Activated naive CD8-positive, alpha-beta T cell (primary cell): Measurements from ENCODE around the gene WASF2.
"Not testable (repeated sequence)": the region's sequence is repeated elsewhere in the genome, so short reads cannot be mapped to it uniquely, and the experiment has no call there.

Experiments used
- H3K27ac Mint-ChIP-seq: one replicate; pipeline ENCODE4 v1.8.0; 2021; ENCODE audit warnings: mixed read lengths
- H3K27me3 Mint-ChIP-seq: one replicate; pipeline ENCODE4 v1.8.0; 2021; ENCODE audit warnings: mixed read lengths
- H3K36me3 Mint-ChIP-seq: one replicate; pipeline ENCODE4 v1.8.0; 2021; ENCODE audit warnings: mixed read lengths
- H3K4me1 Mint-ChIP-seq: one replicate; pipeline ENCODE4 v1.8.0; 2021; ENCODE audit warnings: low read depth, mixed read lengths
- H3K4me3 Mint-ChIP-seq: one replicate; pipeline ENCODE4 v1.8.0; 2021; ENCODE audit warnings: mild to moderate bottlenecking, mixed read lengths
- H3K9me3 Mint-ChIP-seq: one replicate; pipeline ENCODE4 v1.8.0; 2021; ENCODE audit warnings: low read depth, mixed read lengths

Gene WASF2

DNA sequence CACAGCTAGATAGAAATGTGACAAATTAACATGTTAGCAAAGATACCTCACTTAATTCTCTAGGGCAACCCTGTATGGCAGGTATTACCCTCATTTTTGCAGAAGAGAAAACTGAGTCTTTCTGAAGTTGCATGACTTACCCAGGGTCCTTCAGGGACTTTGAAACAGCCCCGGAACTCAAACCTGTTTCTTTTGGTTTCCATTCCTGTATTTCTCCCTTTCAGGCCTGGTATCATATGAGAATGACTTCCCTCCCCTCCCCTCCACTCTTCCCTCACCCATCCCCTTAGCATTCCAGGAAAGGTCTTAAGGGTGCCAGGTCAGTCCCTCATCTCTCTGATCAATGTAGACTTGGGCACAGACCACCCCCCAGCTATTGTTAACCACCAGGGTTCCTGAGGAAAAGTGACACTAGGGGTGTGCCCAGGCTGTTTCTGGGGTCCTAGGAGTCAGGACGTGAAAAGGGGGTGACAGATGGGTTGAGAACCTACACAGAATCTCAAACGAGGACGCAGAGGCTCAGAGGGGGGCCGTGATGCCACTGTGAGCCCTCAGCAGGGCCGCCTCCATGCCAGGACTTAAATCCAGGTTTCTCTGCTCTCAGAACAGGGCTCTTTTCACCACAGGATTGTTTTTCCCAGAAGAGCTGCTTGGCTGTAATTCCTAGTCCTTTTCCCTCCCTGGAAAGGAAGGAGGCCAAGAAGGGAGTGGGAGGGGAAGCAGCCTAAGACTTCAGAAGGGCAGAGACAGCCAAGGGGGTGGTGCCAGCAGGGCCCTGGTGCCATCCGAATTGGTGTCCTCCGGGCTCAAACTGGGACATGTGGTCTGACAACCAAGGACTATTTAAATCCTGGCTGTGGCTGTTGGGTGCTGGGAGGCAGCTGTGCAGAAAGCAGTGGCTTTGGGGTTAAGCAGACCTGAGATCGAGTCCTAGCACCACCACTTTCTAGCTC, 2.1 kb upstream of the WASF2 start:
- no peaks in the 10 kb centered on the region for H3K27me3 Mint-ChIP-seq
- H3K9me3 Mint-ChIP-seq: no peaks in the 10 kb centered on the region

DNA sequence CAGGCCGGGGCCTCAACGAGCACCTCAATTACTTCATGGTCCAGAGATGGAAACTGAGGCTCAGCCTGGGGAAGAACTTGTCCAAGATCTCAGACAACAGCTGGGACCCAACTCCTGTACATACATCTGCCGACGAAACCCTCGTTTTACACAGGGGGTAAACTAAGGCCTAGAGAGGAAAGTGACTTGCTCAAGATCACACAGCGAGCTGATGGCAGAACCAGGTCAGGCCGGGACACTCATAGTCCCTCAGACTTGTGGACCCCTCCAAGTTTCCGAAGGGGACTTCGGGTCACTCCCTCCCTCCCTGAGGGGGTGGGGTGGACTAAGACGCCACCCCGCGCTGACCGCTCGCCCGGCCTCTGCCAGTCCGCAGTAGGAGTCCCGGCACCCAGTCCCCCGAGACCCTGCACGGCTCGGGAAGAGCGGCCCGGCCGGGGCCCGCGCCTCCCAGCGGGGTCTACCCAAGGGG, 430 bp downstream of the WASF2 start:
- peak overlapping the region; percentile 90 for H3K27ac Mint-ChIP-seq
- H3K4me1 Mint-ChIP-seq: peaks cover 40% of the 10 kb centered on the region
- H3K4me3 Mint-ChIP-seq: peak overlapping the region; percentile 97
- H3K27me3 Mint-ChIP-seq: no peaks in the 10 kb centered on the region
- no peaks in the 10 kb centered on the region for H3K36me3 Mint-ChIP-seq
- H3K9me3 Mint-ChIP-seq: no peaks in the 10 kb centered on the region

More for the DNA sequence above, 2.1 kb upstream of the WASF2 start:
- H3K4me3 Mint-ChIP-seq: no peak overlapping the region
- no peaks in the 10 kb centered on the region for H3K36me3 Mint-ChIP-seq
- H3K4me1 Mint-ChIP-seq: peaks cover 25% of the 10 kb centered on the region
- peak overlapping the region; percentile 41 for H3K27ac Mint-ChIP-seq

DNA sequence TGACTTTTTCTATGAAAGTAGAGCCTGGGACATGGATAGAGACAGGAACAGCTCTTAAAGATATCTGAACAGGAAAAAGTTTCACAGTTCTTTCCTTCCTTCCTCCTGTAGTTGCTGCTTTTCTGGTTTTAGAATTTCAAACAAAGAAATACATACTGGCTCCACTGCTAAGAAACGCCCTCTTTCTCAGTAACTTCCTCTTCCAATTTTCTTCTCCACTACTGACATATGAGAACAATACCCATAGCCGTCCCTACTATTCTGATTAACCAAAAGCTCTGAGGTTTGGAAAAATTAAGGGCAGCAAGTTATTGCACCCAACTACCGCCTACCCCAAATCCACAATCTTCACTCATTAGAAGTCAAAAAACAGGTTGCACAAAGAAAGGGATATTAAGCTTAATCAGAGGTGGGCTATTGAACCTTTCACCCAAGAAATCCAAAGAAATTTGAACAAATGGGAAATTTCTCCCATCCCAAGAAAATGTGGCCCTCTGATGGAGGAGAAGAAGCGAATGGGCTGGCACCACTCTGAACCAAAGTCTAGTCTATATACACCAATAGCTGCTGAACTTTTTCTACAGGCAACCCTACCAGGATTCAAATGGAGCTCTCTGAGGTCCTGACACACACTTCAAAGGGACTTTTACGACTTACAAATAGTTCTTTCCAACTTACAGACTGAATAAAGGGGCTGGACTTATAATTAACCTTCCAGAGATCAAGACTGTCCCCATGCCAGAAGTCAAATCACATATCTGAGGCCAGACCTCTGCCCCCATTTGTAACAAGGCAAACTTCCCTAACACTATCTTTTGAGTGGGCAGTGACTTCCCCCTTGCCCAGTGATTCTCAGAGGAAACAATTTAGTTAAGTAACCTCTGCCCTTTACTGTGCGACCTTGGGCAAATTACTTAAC, 1.7 kb downstream of the WASF2 start:
- H3K4me1 Mint-ChIP-seq: peaks cover 50% of the 10 kb centered on the region

DNA sequence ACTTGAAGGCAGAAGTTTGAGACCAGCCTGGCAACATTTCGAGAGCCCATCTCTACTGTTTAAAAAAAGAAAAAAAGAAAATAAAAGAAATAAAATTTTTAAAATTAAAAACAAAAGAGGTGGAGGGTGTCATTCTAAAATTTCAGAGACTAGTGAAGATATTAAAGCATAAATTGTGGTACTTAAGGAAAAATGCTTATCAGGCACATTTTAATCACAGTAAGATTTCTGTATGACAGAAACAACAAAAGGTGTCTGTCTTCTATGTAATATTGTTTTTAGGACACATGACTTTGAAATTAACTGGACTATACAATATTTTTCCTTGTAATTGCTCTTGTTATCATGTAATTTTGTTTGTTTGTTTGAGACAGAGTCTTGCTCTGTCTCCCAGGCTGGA, 4.6 kb downstream of the WASF2 start:
- no peak overlapping the region for H3K4me3 Mint-ChIP-seq
- peaks cover 61% of the 10 kb centered on the region for H3K4me1 Mint-ChIP-seq
- H3K9me3 Mint-ChIP-seq: no peaks in the 10 kb centered on the region
- no peaks in the 10 kb centered on the region for H3K27me3 Mint-ChIP-seq
- no peak overlapping the region for H3K27ac Mint-ChIP-seq
- H3K36me3 Mint-ChIP-seq: no peaks in the 10 kb centered on the region

More for the DNA sequence above, 1.7 kb downstream of the WASF2 start:
- Mint-ChIP-seq H3K27ac (peak overlapping the region; percentile 90), H3K4me3 (peak overlapping the region; percentile 97), H3K27me3 (no peaks in the 10 kb centered on the region), H3K36me3 (no peaks in the 10 kb centered on the region), H3K9me3 (no peaks in the 10 kb centered on the region)

DNA sequence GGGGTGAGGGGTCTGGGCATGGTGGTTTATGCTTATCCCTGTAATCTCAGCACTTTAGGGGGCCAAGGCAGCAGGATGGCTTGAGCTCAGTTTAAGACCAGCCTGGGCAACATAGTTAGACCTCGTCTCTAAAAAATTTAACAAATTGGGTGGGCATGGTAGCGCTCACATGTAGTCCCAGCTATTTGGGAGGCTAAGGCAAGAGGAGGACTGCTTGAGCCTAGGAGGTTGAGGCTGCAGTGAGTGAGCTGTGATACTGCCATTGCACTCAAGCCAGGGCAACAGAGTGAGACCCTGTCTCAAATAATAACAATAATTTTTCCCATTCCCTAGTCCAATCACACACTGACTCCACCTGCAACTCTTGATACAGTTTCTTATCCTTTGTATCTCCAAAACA, 6.3 kb downstream of the WASF2 start:
- H3K9me3 Mint-ChIP-seq: no peaks in the 10 kb centered on the region
- peak overlapping the region; percentile 59 for H3K27ac Mint-ChIP-seq
- H3K4me3 Mint-ChIP-seq: peak overlapping the region; percentile 12
- peaks cover 3% of the 10 kb centered on the region for H3K36me3 Mint-ChIP-seq
- H3K27me3 Mint-ChIP-seq: no peaks in the 10 kb centered on the region
- peaks cover 62% of the 10 kb centered on the region for H3K4me1 Mint-ChIP-seq

- peak overlapping the region; percentile 18 for H3K4me3 Mint-ChIP-seq
- H3K4me1 Mint-ChIP-seq: peaks cover 60% of the 10 kb centered on the region
- no peaks in the 10 kb centered on the region for H3K27me3 Mint-ChIP-seq
- H3K27ac Mint-ChIP-seq: peak overlapping the region; percentile 84
- H3K36me3 Mint-ChIP-seq: peaks cover 6% of the 10 kb centered on the region
- H3K9me3 Mint-ChIP-seq: no peaks in the 10 kb centered on the region
Observed at GRCh38 chr1:27481994-27482620, 7.9 kb downstream of the WASF2 start.

- Mint-ChIP-seq H3K27me3 (no peaks in the 10 kb centered on the region), H3K27ac (peak overlapping the region; percentile 83), H3K4me3 (peak overlapping the region; percentile 48), H3K4me1 (peaks cover 72% of the 10 kb centered on the region), H3K9me3 (no peaks in the 10 kb centered on the region), H3K36me3 (peaks cover 19% of the 10 kb centered on the region)
Observed at GRCh38 chr1:27478098-27478497, 11.9 kb downstream of the WASF2 start.

GRCh38 chr1:27476237-27476636, 13.7 kb downstream of the WASF2 start:
- Mint-ChIP-seq H3K9me3 (no peaks in the 10 kb centered on the region), H3K4me3 (peak overlapping the region; percentile 15), H3K27ac (peak overlapping the region; percentile 34), H3K36me3 (peaks cover 20% of the 10 kb centered on the region), H3K27me3 (no peaks in the 10 kb centered on the region), H3K4me1 (peaks cover 65% of the 10 kb centered on the region)

DNA sequence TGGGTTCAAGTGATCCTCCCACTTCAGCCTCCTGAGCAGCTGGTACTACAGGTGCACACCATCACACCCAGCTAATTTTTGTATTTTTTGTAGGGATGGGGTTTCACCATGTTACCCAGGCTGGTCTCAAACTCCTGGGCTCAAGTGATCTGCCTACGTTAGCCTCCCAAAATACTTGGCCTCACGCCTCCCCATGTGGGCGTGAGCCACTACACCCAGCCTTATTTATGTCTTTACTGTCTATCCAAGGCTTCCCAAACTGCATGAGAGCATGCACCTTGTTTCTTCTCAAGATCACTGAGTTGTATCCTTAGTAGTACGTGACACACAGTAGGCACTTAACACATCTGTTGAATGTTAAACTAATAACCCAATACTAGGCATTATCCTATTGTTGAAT, 14.2 kb downstream of the WASF2 start:
- Mint-ChIP-seq H3K27ac (peak overlapping the region; percentile 34), H3K9me3 (no peaks in the 10 kb centered on the region), H3K4me1 (peaks cover 64% of the 10 kb centered on the region)

DNA sequence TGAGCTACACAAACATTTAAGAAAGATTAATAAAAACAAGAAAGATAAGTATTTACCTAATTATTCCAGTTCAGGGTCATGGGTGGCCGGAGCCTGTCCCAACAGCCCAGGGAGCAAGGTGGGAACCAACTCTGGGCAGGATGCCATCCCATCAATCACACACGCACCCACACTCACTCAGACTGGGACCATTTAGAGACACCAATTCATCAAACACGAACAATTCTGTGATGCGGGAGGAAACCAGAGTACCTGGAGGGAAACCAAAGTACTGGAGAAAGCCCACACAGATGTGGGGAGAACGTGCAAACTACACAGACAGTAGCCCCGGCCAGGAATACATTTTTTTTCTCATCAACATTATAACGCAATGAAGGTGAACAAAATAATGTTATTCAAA, 16.2 kb downstream of the WASF2 start:
- Mint-ChIP-seq H3K4me1 (peaks cover 76% of the 10 kb centered on the region), H3K36me3 (peaks cover 17% of the 10 kb centered on the region), H3K27ac (peak overlapping the region; percentile 82)

More for the DNA sequence above, 14.2 kb downstream of the WASF2 start:
- Mint-ChIP-seq H3K4me3 (peak overlapping the region; percentile 48), H3K36me3 (peaks cover 20% of the 10 kb centered on the region), H3K27me3 (no peaks in the 10 kb centered on the region)

DNA sequence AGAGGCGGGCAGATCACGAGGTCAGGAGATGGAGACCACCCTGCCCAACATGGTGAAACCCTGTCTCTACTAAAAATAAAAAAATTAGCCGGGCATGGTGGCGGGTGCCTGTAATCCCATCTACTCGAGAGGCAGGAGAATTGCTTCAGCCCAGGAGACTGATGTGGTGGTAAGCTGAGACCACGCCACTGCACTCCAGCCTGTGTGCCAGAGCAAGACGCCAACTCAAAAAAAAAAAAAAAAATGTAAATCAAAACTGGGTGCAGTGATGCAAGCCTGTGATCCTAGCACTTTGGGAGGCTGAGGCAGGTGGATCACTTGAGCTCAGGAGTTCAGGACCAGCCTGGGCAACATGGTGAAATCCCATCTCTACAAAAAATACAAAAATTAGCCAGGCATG, 17.9 kb downstream of the WASF2 start:
- not testable (repeated sequence) for H3K4me3 Mint-ChIP-seq, H3K27ac Mint-ChIP-seq, H3K9me3 Mint-ChIP-seq, H3K27me3 Mint-ChIP-seq
- Mint-ChIP-seq H3K4me1 (peaks cover 78% of the 10 kb centered on the region), H3K36me3 (peaks cover 14% of the 10 kb centered on the region)

More for the DNA sequence above, 16.2 kb downstream of the WASF2 start:
- Mint-ChIP-seq H3K4me3 (peak overlapping the region; percentile 57), H3K27me3 (no peaks in the 10 kb centered on the region), H3K9me3 (no peaks in the 10 kb centered on the region)

DNA sequence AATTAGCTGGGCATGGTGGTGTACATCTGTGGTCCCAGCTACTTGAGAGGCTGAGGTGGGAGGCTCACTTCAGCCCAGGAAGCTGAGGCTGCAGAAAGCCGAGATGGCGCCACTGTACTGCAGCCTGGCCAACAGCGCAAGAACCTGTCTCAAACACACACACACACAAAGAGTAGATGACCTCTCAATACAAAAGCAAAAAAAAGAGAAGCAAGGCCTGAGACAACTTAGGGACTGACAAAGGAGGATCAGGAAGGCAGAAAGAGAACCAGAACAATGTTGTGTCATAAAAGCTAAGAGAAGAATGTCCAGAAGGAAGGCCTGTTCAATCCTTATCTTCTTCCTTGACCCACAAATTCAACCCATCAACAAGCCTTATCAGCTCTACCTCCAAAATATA, 18.5 kb downstream of the WASF2 start:
- H3K27me3 Mint-ChIP-seq: no peaks in the 10 kb centered on the region
- peaks cover 72% of the 10 kb centered on the region for H3K4me1 Mint-ChIP-seq
- H3K36me3 Mint-ChIP-seq: peaks cover 8% of the 10 kb centered on the region
- H3K4me3 Mint-ChIP-seq: no peak overlapping the region
- H3K27ac Mint-ChIP-seq: peak overlapping the region; percentile 41
- no peaks in the 10 kb centered on the region for H3K9me3 Mint-ChIP-seq

DNA sequence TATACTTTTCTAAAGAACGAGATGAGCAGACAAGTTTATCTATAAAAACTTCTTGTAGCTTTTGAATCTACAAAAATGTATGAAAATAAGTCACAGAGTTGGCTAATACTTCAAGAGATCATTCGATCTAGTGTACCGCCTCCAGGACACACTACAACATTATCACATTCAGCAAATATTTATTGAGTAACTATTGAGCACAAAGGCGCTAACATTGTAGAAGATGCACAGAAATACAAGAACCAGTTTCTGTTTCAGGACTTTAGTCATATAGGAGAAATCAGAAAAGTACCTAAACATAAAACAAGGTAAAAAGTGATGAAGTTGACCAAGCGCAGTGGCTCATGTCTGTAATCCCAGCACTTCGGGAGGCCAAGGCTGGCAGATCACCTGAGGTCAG, 20.6 kb downstream of the WASF2 start:
- Mint-ChIP-seq H3K4me1 (peaks cover 69% of the 10 kb centered on the region), H3K36me3 (peaks cover 2% of the 10 kb centered on the region), H3K4me3 (no peak overlapping the region), H3K27ac (peak overlapping the region; percentile 31), H3K9me3 (no peaks in the 10 kb centered on the region), H3K27me3 (no peaks in the 10 kb centered on the region)

DNA sequence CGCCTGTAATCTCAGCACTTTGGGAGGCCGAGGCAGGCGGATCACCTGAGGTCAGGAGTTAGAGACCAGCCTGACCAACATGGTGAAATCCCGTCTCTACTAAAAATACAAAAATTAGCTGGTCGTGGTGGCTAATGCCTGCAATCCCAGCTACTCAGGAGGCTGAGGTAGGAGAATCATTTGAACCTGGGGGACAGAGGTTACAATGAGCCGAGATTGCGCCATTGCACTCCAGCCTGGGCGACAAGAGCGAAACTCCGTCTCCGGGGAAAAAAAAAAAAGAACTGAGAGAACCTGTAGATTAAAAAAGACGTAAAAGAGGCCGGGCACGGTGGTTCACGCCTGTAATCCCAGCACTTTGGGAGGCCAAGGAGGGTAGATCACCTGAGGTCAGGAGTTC, 21.6 kb downstream of the WASF2 start:
- not testable (repeated sequence) for H3K36me3 Mint-ChIP-seq, H3K9me3 Mint-ChIP-seq, H3K4me3 Mint-ChIP-seq, H3K27me3 Mint-ChIP-seq
- Mint-ChIP-seq H3K27ac (peak overlapping the region; percentile 31), H3K4me1 (peaks cover 60% of the 10 kb centered on the region)
